GM12891 (cell line): ENCODE data around the gene KIFC3.

Source experiments
- POLR2A ChIP-seq: IDR thresholded peaks from 2 replicates; pipeline ENCODE4 v1.6.1; 2011; ENCODE audit warnings: low read depth, low read length, control low read depth
- POLR2AphosphoS5 ChIP-seq: IDR thresholded peaks from 2 replicates; pipeline ENCODE4 v1.6.1; 2011; ENCODE audit warnings: low read depth, low read length, control low read depth
- POU2F2 ChIP-seq: IDR thresholded peaks from 2 replicates; pipeline ENCODE4 v1.6.1; 2011; ENCODE audit warnings: low read depth, mild to moderate bottlenecking, control low read depth, low read length, moderate library complexity
- SPI1 ChIP-seq: IDR thresholded peaks from 2 replicates; pipeline ENCODE4 v1.6.1; 2011; ENCODE audit warnings: low read depth, low read length, control low read depth
- TAF1 ChIP-seq: IDR thresholded peaks from 2 replicates; pipeline ENCODE4 v1.6.1; 2011; ENCODE audit warnings: low read depth, low read length, control low read depth

DNA sequence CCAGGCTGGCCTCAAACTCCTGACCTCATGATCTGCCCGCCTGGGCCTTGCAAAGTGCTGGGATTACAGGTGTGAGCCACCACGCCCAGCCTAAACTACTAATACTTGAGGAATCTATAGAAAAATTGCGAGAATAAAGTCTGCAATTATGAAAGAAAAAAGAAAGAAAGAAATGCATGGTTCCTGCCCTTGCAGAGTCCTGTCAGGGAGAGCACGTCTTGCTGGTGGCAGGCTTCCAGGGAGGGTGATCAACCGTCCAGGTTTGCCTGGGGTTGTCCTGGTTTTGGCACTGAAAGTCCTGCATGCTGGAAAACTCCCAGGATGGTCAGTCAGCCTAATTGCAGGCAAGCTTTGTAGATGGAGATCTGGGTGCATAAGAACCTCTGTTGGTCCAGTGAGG is 21.5 kb upstream of the KIFC3 start:
- TF ChIP-seq SPI1 (no peak), POLR2A (no peak), POLR2AphosphoS5 (no peak), TAF1 (no peak), POU2F2 (no peak)
